GM18858 (cell line): ENCODE data around the gene TYR.
"Not testable (repeated sequence)": the region's sequence is repeated elsewhere in the genome, so short reads cannot be mapped to it uniquely, and the experiment has no call there.

ENCODE experiments used
- ATAC-seq: cut with Tn5 transposase; IDR thresholded peaks from one replicate; pipeline ENCODE4 v1.9.1; 2021; ENCODE audit not compliant: unreplicated experiment

Gene TYR

GRCh38 chr11:89342880-89343572 lies 165.4 kb downstream of the TYR start:
- not testable (repeated sequence) for ATAC-seq
